GM18526 (cell line): ENCODE measurements around the gene UNC5C.

Source experiments
- POLR2A ChIP-seq: IDR thresholded peaks from 3 replicates; pipeline ENCODE4 v1.6.1; 2011; ENCODE audit not compliant: insufficient read length; ENCODE audit errors: extremely low read depth

The UNC5C gene

DNA sequence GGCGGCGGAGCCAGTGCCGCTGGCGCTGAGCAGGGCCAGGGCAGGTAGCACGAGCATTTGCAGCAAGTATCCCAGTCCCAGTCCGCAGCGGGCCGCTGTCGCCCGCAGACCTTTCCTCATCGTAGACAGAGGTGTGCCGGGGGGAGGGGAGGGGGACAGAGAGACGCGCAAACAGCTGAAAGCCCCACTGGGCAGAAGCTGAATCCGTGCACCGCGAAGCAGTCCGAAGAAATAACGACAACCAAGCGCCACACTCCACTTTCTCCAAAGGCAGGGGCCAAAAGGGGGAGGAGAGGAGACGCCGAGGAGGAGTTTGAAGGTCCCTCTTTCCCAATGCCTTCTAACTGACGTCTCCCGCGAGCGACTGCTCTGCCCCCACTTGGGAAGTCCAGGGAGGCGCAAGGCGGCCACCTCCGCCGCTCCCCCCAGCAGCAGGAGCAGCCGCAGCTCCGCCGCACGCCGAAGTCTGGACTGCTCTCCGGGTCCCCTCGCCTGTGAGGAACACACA, at the start of gene UNC5C:
TSS of gene UNC5C (minus strand) at position 236 of the 508 bp plus-strand sequence.
- TF ChIP-seq POLR2A = no peak

DNA sequence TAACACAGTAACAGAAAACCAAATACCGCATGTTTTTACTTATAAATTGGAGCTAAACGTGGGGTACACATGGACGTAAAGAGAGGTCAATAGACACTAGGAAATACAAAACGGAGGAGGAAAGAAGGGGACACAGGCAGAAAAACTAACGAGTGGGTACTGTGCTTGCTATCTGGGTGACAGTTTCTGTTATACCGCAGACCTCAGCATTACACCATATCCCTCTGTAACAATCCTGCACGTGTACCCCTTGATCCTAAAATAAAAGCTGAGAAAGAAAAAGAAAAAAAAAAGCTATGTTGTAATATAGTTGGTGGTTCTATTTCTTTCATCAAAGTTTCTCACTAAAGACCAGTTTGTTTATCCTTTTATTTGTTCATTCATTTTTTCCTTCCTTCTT, 47.9 kb upstream of the UNC5C start:
- TF ChIP-seq POLR2A = no peak

DNA sequence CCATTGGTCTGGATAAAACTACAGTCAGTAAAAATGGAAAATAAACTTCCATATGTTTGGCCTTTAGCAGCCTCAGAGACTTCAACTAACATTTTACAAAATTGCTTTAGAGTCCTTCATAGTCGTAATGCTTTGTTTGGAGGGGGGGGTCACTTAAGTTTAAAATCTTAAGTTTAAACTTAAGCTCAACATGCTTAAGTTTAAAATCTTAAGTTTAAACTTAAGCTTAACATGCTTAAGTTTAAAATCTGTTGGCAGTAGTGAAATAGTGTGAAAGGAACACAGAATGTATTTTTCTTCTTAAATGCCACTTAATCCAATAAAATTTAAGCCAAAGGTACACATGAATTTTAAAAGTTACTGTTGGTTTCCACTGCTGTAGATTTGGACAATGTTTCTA, 45.9 kb upstream of the UNC5C start:
- TF ChIP-seq POLR2A = no peak

DNA sequence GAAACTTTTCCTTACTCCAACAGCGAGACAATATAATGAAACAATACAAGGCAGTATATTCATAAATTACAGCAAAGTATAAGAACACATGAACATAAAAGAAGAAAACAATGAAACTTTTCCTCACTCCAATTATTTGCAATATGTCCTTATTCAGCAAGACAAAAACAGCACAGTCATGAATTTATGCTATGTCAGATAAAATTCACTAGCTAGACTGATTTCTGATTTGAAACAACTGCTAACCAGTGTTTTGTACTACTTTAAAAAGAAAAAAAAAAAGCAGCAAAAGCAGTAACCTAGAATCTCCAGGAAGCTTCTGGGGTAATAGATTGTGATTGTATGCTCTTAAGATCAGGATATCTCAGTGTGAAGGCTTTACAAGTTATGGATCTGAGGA, 45.2 kb upstream of the UNC5C start:
- TF ChIP-seq POLR2A = no peak

- no peak for TF ChIP-seq POLR2A
Measured at GRCh38 chr4:95591278-95591677, 42.5 kb upstream of the UNC5C start.

DNA sequence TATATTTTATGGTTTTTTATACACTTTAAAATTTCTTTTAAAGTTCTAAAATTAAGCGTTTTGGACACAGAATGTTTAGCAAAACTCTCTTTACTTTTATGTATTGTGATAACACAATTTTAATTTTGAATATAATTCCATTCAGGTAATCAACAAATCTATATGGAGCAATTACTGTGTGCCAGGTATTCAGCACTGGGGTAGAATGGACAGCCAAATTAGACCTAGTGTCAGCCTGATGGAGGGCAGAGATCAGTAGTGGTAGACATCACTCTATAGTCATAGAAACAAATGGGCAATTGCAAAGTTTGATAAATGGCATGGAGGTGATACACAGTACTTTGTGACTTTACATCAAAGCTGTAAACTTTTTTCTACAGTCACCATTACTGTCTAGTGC, 41.8 kb upstream of the UNC5C start:
- no peak for TF ChIP-seq POLR2A

- no peak for TF ChIP-seq POLR2A
Measured at GRCh38 chr4:95585016-95585695, 36.4 kb upstream of the UNC5C start.

GRCh38 chr4:95580226-95580625, 31.5 kb upstream of the UNC5C start:
- TF ChIP-seq POLR2A = no peak

DNA sequence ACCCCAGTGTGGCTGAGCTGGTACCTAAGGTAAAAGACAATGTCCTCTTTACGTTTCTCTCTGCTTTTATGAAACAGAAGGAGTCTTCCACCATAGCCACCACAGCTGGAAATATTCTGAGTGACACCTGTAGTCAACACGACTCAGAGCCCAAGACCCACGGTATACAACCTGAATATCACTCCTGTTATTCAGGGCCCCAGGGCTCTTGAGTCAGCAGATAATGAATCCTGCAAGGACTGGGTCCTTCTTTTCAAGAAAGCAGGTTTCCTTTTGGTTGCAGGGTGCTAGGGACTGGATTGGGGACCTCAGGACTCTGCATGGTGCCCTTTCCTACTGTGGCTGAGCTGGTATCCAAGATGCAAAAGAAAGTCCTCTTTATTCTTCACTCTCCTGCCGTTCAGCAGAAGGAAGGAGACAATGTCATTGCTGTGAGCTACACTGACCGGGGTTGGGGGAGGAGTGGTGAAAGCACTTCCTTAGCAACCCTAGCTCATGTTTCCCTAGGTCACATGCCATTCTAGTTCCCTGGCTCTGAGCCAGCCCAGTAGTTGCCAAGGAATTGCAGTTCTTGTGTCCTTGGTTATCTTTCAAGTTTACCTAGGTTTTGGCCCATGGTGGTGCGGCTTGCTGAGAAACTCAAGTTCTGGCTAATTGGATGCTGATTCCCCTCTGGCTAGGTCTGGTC, 23.7 kb upstream of the UNC5C start:
- no peak for TF ChIP-seq POLR2A

GRCh38 chr4:95571577-95571976, 22.8 kb upstream of the UNC5C start:
- no peak for TF ChIP-seq POLR2A

- no peak for TF ChIP-seq POLR2A
Measured at GRCh38 chr4:95563638-95564337, 15.0 kb upstream of the UNC5C start.

DNA sequence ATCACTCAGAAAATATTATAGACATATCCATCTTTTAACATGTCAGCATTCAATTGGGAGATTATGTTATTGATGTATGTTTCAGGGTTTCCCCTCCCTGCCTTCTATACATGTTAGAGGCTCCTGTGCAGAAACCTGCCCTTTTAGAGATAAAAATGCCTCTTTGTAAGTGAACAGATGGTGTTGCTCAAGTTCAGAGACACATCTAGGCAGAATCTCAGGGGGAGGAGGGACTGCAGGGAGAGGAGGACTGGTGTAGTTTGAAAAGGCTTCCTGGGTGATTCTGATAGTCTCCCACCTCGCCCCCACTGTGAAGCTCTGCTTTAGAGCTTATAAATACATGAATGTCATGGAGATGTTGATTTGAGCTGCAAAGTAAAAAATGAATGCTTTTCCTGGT, 12.0 kb upstream of the UNC5C start:
- TF ChIP-seq POLR2A = no peak

GRCh38 chr4:95556207-95556859, 7.6 kb upstream of the UNC5C start:
- TF ChIP-seq POLR2A = no peak

DNA sequence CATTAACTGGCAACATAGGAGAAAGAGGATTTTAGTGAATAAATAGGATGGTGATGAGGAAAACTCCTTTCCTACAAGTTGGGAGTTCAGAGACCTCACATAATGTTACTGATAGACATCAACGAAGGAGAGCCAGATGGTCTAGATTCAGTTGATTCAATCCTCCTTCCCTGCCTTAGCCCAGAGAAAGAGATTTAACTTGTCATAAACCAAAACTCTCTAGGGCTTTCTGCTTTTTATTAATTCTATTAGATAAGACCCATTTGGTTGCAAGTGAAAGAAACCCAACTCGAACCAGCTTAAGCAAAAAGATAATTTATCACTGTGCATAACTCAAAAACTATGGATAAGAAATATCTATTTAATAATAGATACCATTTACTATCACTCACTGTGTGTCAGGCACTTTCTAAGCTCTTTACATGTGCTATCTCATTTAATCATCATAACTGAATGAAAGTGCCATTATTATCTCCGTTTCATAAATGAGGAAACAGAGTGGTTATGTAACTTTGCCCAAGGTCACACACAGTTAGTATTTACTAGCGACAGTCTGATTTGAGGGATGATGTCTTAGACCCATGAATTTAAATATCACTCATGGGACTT, 4.3 kb upstream of the UNC5C start:
- no peak for TF ChIP-seq POLR2A

DNA sequence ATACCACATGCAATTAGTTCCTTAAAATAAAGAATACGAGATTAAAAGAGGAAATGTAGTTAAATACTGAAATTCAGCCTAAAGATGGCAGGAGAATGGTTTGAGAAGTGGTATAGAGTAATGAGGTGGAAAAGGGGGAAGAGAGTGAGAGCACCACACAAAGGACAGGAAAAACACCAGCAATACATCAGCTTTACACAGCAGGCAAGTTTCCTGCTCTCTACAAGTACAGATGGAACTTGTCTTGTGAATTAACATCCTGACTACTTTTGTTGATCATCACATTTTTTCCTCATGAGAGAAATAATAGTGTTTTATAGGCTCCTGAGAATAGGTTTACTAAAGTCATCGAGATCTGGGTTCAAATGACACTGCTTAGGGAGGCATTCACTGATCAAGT, 2.9 kb upstream of the UNC5C start:
- no peak for TF ChIP-seq POLR2A

GRCh38 chr4:95550115-95550987, 1.6 kb upstream of the UNC5C start:
- TF ChIP-seq POLR2A = no peak
